GM12874 (cell line): ENCODE data around the gene LRATD1.

Experiments used
- CTCF ChIP-seq: IDR thresholded peaks from 2 replicates; pipeline ENCODE4 v1.5.1; 2011; ENCODE audit warnings: low read depth, mild to moderate bottlenecking, control low read depth, low read length, moderate library complexity; ENCODE audit not compliant: insufficient read depth

The LRATD1 gene

GRCh38 chr2:14678761-14679160 is 46.2 kb downstream of the LRATD1 start:
- TF ChIP-seq CTCF: no peak

GRCh38 chr2:14681608-14682007 is 49.1 kb downstream of the LRATD1 start:
- no peak for TF ChIP-seq CTCF
